ENCODE measurements around the gene HSP90AA1. TPM values are rescaled to one million over a fixed set of nuclear protein-coding genes. Genes with fewer than 3 reads are reported as not detected.

HSP90AA1 gene
- total RNA-seq, 4 donors from 2014 or later: 208 to 800 (median 247) TPM

- H3K36me3 ChIP-seq: peaks cover 0 to 3% of the 10 kb centered on the region in 2 donors
- H3K27me3 ChIP-seq: no peaks in the 10 kb centered on the region
- no peak overlapping the region for H3K4me3 ChIP-seq
- no peak for DNase-seq
- H3K27ac ChIP-seq: no peak overlapping the region
- intact Hi-C loops (cut with DNase I; ENCODE audit: low total_unique reads): loop anchor here (10.0 kb wide), 1 partner anchor 50 kb away; no protein-coding TSS in a partner anchor
- no peaks in the 10 kb centered on the region for H3K4me1 ChIP-seq
- H3K9me3 ChIP-seq: no peaks in the 10 kb centered on the region
- TF ChIP-seq CTCF (IDR thresholded peaks at IDR 0.05): no peak
- no peak for TF ChIP-seq POLR2A (IDR thresholded peaks at IDR 0.05)
Observed at GRCh38 chr14:102044566-102044965, 42.3 kb downstream of the HSP90AA1 start.

- Histone ChIP-seq H3K4me3 (no peak overlapping the region), H3K36me3 (peaks cover 0 to 3% of the 10 kb centered on the region in 2 donors), H3K9me3 (no peaks in the 10 kb centered on the region), H3K4me1 (no peaks in the 10 kb centered on the region), H3K27ac (no peak overlapping the region), H3K27me3 (no peaks in the 10 kb centered on the region)
- intact Hi-C loops (cut with DNase I; ENCODE audit: low total_unique reads): loop anchor here (10.0 kb wide), 1 partner anchor 51 kb away; no protein-coding TSS in a partner anchor
- no peak for TF ChIP-seq POLR2A (IDR thresholded peaks at IDR 0.05)
- TF ChIP-seq CTCF (IDR thresholded peaks at IDR 0.05): no peak
- no peak for DNase-seq
Observed at GRCh38 chr14:102043251-102044025, 43.4 kb downstream of the HSP90AA1 start.

GRCh38 chr14:102042699-102043098 is 44.1 kb downstream of the HSP90AA1 start:
- no peak overlapping the region for H3K4me3 ChIP-seq
- no peak for DNase-seq
- no peak overlapping the region for H3K27ac ChIP-seq
- peaks cover 0 to 3% of the 10 kb centered on the region in 2 donors for H3K36me3 ChIP-seq
- H3K27me3 ChIP-seq: no peaks in the 10 kb centered on the region
- intact Hi-C loops (cut with DNase I; ENCODE audit: low total_unique reads): loop anchor here (10.0 kb wide), 1 partner anchor 52 kb away; no protein-coding TSS in a partner anchor
- no peaks in the 10 kb centered on the region for H3K4me1 ChIP-seq
- H3K9me3 ChIP-seq: no peaks in the 10 kb centered on the region
- TF ChIP-seq POLR2A (IDR thresholded peaks at IDR 0.05) (no peak), CTCF (IDR thresholded peaks at IDR 0.05) (no peak)

- intact Hi-C loops (cut with DNase I; ENCODE audit: low total_unique reads): loop anchor here (10.0 kb wide), 1 partner anchor 55 kb away; no protein-coding TSS in a partner anchor
- no peaks in the 10 kb centered on the region for H3K4me1 ChIP-seq
- TF ChIP-seq CTCF (IDR thresholded peaks at IDR 0.05) (no peak), POLR2A (IDR thresholded peaks at IDR 0.05) (no peak)
- DNase-seq: no peak
- no peak overlapping the region for H3K27ac ChIP-seq
- peaks cover 0 to 3% of the 10 kb centered on the region in 2 donors for H3K36me3 ChIP-seq
- H3K27me3 ChIP-seq: no peaks in the 10 kb centered on the region
- H3K9me3 ChIP-seq: no peaks in the 10 kb centered on the region
- H3K4me3 ChIP-seq: no peak overlapping the region
Observed at GRCh38 chr14:102040153-102040552, 46.7 kb downstream of the HSP90AA1 start.

- no peaks in the 10 kb centered on the region for H3K4me1 ChIP-seq
- DNase-seq: no peak
- TF ChIP-seq POLR2A (IDR thresholded peaks at IDR 0.05) (no peak), CTCF (IDR thresholded peaks at IDR 0.05) (no peak)
- H3K4me3 ChIP-seq: no peak overlapping the region
- H3K9me3 ChIP-seq: no peaks in the 10 kb centered on the region
- peaks cover 0 to 3% of the 10 kb centered on the region in 2 donors for H3K36me3 ChIP-seq
- no peaks in the 10 kb centered on the region for H3K27me3 ChIP-seq
- H3K27ac ChIP-seq: no peak overlapping the region
- intact Hi-C loops (cut with DNase I; ENCODE audit: low total_unique reads): no loop called here
Observed at GRCh38 chr14:102039157-102039556, 47.7 kb downstream of the HSP90AA1 start.

All from uterus (tissue), 4 donors.